A673 (cell line): Measurements from ENCODE around the gene NHERF2. TPM values are rescaled to one million over a fixed set of nuclear protein-coding genes. Genes with fewer than 3 reads are reported as not detected.

ENCODE experiments used
- BruUV-seq: library from RNA; stranded (reverse); fragments of 400-500 nt; replicated peaks from 2 replicates; lab custom pipeline; 2021; lab: Mats Ljungman, UMichigan
- CTCF ChIA-PET: fragments of 300-600 bp; sonication (Branson Sonifier 250); formaldehyde crosslinking; loops from one replicate; lab custom pipeline; 2022; ENCODE audit warnings: antibody characterized with exemption; lab: Charles Lee
- POLR2A ChIA-PET: fragments of 300-600 bp; sonication (Branson Sonifier 250); formaldehyde crosslinking; loops from one replicate; lab custom pipeline; 2022; ENCODE audit warnings: antibody characterized with exemption; ENCODE audit not compliant: low non-redundant PET; lab: Charles Lee
- DNase-seq: peaks from one replicate; pipeline ENCODE4 v3.0.0-alpha.2; 2015; ENCODE audit warnings: low spot score
- H3K27ac ChIP-seq: fragments of 200-600 bp; sonication (generic); 2 replicates; pipeline ENCODE4 v1.5.1; 2016; ENCODE audit warnings: mixed run types, low read depth, mild to moderate bottlenecking, mixed read lengths, antibody characterized with exemption, low read length; ENCODE audit not compliant: poor library complexity, severe bottlenecking
- H3K27me3 ChIP-seq: fragments of 200-600 bp; sonication (generic); replicated peaks from 2 replicates; pipeline ENCODE4 v1.6.1; 2017; ENCODE audit warnings: mixed run types, low read depth, mild to moderate bottlenecking, mixed read lengths, antibody characterized with exemption, low read length; ENCODE audit not compliant: insufficient read depth, poor library complexity
- H3K36me3 ChIP-seq: fragments of 200-600 bp; sonication (generic); 2 replicates; pipeline ENCODE4 v1.6.1; 2016; ENCODE audit warnings: mixed run types, mild to moderate bottlenecking, mixed read lengths, antibody characterized with exemption, low read length; ENCODE audit not compliant: insufficient read depth, poor library complexity, severe bottlenecking
- H3K4me1 ChIP-seq: fragments of 200-600 bp; sonication (generic); 2 replicates; pipeline ENCODE4 v1.6.1; 2017; ENCODE audit warnings: mixed run types, mild to moderate bottlenecking, mixed read lengths, antibody characterized with exemption, low read length; ENCODE audit not compliant: insufficient read depth, poor library complexity, severe bottlenecking
- H3K4me3 ChIP-seq: fragments of 200-600 bp; sonication (generic); 2 replicates; pipeline ENCODE4 v1.5.1; 2016; ENCODE audit warnings: low read depth, mixed run types, mild to moderate bottlenecking, mixed read lengths, low read length; ENCODE audit not compliant: poor library complexity, severe bottlenecking
- H3K9me3 ChIP-seq: fragments of 200-600 bp; sonication (generic); 2 replicates; pipeline ENCODE4 v1.6.1; 2016; ENCODE audit warnings: mixed run types, low read depth, mild to moderate bottlenecking, mixed read lengths, antibody characterized with exemption, low read length; ENCODE audit not compliant: poor library complexity, severe bottlenecking
- CTCF ChIP-seq: fragments of 300-800, 200-600 bp; sonication (generic); conservative IDR thresholded peaks from 2 replicates; pipeline ENCODE4 v1.5.1; 2017; ENCODE audit warnings: low read depth, mild to moderate bottlenecking, antibody characterized with exemption, low read length, moderate library complexity, mixed read lengths
- EZH2 ChIP-seq: fragments of 200-600 bp; sonication (generic); IDR thresholded peaks from 2 replicates; pipeline ENCODE4 v1.6.1; 2017; ENCODE audit warnings: borderline replicate concordance, low read depth, mild to moderate bottlenecking, mixed read lengths, antibody characterized with exemption, low read length; ENCODE audit not compliant: poor library complexity, severe bottlenecking
- intact Hi-C: fragments of 100-400 bp; cut with micrococcal nuclease; formaldehyde crosslinking; loops from one replicate; pipeline ENCODE4 v1.10.0; 2022; ENCODE audit not compliant: unreplicated experiment
- total RNA-seq: library from RNA; stranded (reverse); gene quantifications from 2 replicates; pipeline ENCODE4 v1.2.3, GENCODE V29; 2021

NHERF2 gene
- total RNA-seq, 1 experiment from 2014 or later: 19.5 TPM

- intact Hi-C loops: no loop called here
- H3K4me3 ChIP-seq: peak overlapping the region; percentile 81
- no peak for DNase-seq
- H3K36me3 ChIP-seq: peaks cover 7% of the 10 kb centered on the region
- POLR2A ChIA-PET: interaction anchor here (0.5 kb wide), 1 partner anchor 20 kb away, joined by 9 read pairs; the partner anchor contains the start of gene RPS2
- peaks cover 20% of the 10 kb centered on the region for H3K4me1 ChIP-seq
- TF ChIP-seq CTCF (no peak), EZH2 (no peak)
- TSS peak; percentile 39 for BruUV-seq
- CTCF ChIA-PET: interaction anchor here (0.9 kb wide), 1 partner anchor 156 kb away, joined by 4 read pairs; no protein-coding TSS in a partner anchor
- peaks cover 8% of the 10 kb centered on the region for H3K27me3 ChIP-seq
- peak overlapping the region; percentile 70 for H3K27ac ChIP-seq
- H3K9me3 ChIP-seq: no peaks in the 10 kb centered on the region
These were observed 42.1 kb upstream of the NHERF2 start for GRCh38 chr16:1984347-1985225.

GRCh38 chr16:1985466-1986150 is 41.1 kb upstream of the NHERF2 start:
- no peak for TF ChIP-seq CTCF
- no peak for TF ChIP-seq EZH2
- Histone ChIP-seq H3K4me1 (peaks cover 24% of the 10 kb centered on the region), H3K27ac (no peak overlapping the region), H3K4me3 (peak overlapping the region; percentile 81), H3K36me3 (peaks cover 7% of the 10 kb centered on the region), H3K27me3 (peaks cover 12% of the 10 kb centered on the region), H3K9me3 (no peaks in the 10 kb centered on the region)
- ChIA-PET CTCF (interaction anchor here (0.6 to 0.9 kb wide), 2 partner anchors 26 to 155 kb away, joined by 4 to 6 read pairs; no protein-coding TSS in a partner anchor), POLR2A (interaction anchor here (0.6 kb wide), 1 partner anchor 21 kb away, joined by 3 read pairs; the partner anchor contains the start of gene RPS2)
- intact Hi-C loops: no loop called here
- no peak for DNase-seq
- BruUV-seq: no TSS peak

- POLR2A ChIA-PET: interaction anchor here (0.7 kb wide), 1 partner anchor 22 kb away, joined by 4 read pairs; no protein-coding TSS in a partner anchor
- Histone ChIP-seq H3K4me1 (peaks cover 12% of the 10 kb centered on the region), H3K4me3 (no peak overlapping the region), H3K27ac (no peak overlapping the region), H3K9me3 (no peaks in the 10 kb centered on the region), H3K36me3 (peaks cover 7% of the 10 kb centered on the region), H3K27me3 (peaks cover 17% of the 10 kb centered on the region)
- intact Hi-C loops: no loop called here
- no peak for DNase-seq
- CTCF ChIA-PET: no interaction called here
- no TSS peak for BruUV-seq
- no peak for TF ChIP-seq CTCF
These were observed 39.5 kb upstream of the NHERF2 start for GRCh38 chr16:1987198-1987597.
